RKO (cell line): ENCODE data around the gene AGAP6.
"Not testable (repeated sequence)": the region's sequence is repeated elsewhere in the genome, so short reads cannot be mapped to it uniquely, and the experiment has no call there.

Experiments
- DNase-seq: peaks from one replicate; pipeline ENCODE4 v3.0.0-alpha.2; 2016; ENCODE audit warnings: low spot score

The AGAP6 gene

DNA sequence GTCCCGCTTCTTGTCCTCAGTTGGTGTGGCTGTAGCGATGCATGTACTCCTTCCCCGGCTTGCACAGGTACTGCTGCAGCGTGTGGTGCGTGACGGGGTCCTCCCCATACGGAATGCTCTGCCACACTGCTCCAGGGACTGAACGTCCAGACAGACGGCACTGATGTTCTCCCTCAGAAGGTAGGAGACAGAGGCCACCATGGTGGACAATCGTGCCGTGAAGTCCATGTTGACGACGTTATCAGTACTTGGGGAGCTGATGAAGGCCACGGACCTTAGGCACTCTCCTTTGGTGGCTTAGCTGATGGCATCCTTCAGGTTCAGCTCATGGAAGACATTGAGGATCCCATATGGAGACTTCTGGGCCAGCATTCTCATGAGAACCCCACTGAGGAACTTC is 37.4 kb downstream of the AGAP6 start:
- DNase-seq: no peak

DNA sequence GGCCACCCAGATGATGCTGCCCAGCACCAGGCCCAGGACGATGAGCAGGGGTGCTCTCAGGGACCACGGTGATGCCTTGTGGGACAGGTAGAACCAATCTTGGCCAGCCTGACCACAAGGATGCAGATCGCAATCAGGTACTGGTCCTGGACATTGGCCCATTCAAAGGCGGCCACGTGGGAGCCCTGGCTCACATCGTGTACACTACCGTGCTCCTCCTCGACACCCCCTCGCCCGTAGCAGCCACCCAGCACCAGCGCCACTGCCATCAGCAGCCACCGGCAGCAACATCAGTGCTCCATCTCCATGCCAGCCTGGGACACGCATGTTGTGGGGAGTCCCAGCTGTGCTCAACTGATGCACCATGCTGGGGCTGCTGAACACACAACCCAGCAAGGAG is 39.0 kb downstream of the AGAP6 start:
- DNase-seq: no peak

DNA sequence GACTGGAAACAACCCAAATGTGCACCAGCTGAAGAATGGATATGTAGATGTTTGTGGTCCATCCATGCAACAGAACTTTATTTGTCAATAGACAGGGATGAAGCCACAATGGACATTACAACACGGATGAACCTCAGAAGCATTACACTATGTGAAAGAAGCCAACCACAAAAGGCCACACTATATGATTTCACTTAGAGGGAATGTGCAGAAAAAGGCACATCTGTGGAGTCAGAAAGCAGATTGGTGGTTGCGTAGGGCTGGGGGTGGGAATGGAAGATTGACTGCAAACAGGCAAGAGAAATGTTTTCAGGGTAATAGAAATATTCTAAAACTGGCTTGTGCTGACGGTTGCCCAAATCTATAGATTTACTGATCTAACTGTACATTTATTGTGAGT is 45.3 kb downstream of the AGAP6 start:
- no peak for DNase-seq

DNA sequence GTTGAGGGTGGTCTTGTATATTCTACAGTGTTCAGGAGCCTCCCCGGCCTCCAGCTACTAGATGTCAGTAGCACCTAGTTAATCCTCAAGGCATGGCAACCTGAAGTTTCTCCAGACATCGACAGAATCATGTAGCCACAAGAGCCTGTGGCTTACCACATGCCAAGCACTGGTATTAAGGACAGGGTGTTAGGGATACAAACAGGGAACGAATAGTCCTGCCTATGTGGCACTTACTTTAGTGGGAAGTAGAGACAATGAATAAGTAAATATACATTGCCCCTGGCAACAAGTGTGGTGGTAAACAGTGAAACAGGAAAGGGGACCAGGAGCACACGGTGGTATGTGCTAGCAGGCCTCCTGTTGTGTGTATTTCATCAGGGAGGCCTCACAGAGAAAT is 47.1 kb downstream of the AGAP6 start:
- not testable (repeated sequence) for DNase-seq

DNA sequence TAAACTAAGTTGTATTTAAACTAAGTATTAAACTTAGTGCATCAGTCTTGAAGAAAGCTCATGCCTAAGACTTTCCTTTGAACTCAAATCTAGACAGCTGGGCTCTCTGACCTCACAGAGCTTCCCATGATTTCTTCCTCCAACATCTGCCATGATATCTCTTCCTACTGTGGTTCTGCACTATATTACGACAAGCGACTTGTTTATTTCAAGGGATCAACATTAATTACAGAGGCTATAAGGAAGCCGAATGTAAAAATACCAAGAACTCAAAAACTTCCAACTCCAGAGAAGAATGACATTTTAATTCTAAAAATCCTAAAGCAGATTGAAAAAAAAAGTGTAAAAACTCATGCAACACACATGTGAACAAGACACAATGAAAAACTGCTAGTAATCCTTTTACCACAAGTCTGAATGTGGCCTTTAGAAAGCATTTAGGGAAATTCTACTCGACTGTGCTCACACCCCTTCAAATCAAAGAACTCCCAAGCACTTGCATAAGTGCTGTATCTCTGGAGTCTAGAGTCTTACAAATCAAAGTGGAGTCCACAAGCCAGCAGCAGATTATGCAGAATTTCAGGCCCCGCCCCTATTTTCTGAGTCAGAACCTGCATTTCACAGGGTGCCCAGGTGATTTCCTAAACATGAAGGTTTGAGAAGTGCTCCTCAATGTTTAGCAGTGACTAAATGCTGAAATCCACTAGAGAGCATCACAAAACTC is 56.9 kb downstream of the AGAP6 start:
- no peak for DNase-seq

DNA sequence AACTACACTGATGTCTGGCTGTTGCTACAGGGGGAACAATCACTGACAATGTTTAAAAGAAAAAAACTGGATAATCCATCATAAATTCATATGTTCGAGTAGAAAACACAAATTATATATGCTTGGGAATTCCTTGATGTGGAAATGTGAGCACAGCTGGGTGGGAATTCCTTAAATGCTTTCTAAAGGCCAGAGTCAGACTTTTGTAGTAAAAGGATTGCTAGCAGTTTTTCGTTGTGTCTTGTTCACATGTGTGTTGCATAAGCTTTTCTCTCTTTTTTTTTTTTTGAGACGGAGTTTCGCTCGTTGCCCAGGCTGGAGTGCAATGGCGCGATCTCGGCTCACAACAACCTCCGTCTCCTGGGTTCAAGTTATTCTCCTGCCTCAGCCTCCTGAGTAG is 58.3 kb downstream of the AGAP6 start:
- not testable (repeated sequence) for DNase-seq

DNA sequence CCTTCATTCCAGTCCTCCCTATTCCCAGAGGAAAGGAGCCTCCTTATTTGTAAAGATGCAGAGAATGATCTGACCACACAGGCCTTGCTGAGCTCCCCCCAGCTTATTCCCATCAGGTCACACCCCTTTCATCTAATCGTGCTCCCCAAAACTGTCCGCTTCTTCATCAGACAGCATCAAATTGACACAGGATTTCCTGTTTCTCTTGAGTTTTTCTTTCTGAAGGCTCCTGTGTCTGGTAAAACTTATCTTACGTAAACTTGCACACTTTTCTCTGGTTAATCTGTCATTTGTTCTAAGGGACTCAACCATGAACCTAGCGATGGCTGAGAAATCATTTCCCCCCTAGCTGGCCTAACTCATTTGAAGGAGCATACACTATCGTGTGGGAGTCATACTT is 59.4 kb downstream of the AGAP6 start:
- DNase-seq: not testable (repeated sequence)

DNA sequence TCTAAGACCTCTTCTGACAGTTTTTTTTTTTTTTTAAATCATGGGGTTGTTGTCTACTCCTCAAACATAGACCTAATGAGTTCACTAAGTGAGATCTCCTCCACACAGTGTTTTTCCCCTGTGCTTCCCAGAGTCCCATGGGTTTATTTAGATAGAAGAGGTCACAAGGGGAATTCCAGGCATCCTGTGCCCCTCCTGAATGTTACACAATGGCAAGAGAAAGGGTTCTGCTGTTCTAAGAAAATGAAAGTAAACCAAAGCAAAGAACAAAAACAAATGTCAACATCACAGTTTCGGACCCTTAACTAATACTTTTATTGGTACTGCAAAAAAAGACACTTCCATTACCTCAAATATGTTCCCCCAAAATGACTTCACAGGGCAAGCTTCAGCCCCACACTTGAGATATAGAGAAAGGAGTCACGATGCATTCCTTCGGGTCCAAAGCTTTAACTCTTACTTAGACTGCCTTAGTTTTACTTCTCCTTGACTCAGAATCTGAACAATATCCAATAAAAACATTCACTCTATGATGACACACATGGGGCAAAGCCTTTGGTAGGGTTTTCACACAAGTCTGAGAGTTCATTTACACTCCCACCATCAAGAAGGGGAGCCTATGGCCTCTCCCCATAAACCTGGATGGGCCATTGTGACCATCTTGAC is 63.9 kb downstream of the AGAP6 start:
- DNase-seq: not testable (repeated sequence)

DNA sequence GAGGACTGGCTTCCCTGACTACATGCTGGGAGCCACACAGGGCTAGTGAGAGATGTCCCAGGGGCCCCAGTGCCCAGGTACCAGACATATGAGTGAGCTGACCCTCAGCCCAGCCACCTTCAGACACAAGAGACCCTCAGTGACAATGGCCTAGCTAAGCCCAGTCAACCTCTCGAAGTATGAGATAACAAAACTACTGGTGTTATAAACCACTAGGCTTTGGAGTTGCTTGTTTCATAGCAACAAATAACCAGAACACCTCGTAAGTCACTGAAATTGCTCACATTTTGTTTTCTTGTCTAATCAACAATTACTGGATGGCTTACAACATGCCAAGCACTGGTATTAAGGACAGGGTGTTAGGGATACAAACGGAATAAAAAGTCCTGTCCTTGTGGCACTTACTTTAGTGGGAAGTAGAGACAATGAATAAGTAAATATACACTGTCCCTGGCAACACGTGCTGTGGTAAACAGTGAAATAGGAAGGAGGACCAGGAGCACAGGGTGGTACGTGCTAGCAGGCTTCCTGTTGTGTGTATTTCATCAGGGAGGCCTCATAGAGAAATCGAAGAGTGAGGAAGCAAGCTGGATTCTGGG is 64.7 kb downstream of the AGAP6 start:
- DNase-seq: not testable (repeated sequence)

DNA sequence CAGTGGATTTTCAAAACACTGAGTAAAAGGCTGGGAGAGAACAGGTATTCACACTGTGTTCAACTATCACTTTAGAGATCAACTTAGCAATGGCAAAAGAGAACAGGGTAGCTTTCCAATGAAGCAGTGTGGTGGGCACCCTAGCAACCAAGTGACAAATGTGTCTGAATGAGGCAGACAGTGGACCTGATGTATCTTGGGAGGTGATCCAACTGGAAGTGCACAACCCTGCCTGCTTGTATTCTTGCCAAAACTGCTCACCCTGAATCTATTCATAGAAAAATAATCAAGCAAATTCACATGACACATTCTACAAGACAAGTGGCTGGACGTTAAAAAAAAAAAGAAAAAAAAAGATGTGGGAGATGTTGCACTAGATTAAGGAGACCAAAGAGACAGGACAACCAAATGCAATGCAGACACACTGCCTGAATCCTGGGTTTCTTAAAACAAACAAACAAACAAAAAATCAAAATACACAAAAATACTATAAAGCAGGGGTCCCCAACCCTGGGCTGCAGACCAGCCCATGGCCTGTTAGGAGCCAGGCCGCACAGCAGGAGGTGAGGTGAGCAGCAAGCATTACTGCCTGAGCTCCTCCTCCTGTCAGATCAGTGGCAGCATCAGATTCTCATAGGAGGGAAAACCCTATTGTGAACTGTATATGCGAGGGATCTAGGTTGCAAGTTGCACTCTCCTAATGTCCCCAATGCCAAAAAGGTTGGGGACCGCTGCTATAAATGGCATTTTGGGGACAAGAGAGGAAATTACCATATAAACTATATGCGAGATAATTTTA is 67.5 kb downstream of the AGAP6 start:
- DNase-seq: not testable (repeated sequence)

DNA sequence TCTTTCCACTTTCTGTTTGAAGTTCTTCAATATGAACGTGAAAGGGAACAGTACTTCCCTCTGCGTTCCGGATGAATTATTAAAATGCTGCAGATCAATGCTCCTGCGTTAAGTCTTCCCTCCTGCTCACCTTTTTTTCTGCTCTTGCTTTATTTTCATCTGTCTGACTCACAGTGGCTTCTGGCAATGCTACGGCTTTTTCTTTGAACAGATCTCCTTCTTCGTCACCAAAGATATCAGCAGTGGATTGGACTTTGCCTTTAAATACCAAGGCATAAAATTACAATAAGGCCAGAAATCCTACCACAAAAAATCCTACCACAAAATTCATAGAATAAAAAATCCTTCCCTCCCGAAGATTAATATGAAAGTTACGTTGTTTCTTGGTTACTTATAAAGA is 68.4 kb downstream of the AGAP6 start:
- not testable (repeated sequence) for DNase-seq

DNA sequence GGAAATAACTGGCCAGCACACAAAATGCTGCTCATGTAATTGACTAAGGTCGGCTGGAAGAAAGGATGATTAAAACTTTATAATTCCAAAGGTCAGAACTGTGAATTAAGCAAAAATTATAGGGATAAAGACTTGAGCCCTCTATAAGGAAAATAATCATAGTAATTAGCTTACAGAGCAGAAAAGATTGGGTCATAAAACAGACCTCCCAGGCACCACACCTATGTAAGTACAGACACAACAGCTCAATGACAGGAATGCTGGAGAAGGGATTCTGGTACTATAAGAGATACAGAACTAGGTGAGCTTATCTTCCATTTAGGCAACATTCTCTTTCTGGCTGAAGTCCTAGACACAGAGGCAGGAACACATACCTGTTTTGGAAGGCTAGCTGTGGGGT is 70.5 kb downstream of the AGAP6 start:
- not testable (repeated sequence) for DNase-seq

DNA sequence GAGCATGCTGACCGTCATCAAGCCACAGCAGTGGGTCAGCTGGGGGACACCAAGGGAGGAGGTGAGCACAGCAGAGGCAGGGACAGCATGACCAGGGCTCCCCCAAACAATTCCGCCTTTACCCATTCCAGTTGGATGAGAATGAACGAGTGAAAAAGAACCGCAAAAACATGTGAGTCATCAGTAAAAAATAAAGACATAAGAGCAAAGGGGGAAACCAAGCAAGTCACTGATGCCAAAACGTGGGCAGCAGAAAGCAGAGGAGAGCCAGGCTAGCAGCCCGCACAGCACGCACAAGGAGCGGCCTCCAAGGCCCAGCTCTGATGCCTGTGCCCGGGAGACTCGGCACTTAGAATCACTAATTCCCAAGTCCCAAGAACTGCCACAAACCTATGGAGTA is 71.7 kb downstream of the AGAP6 start:
- DNase-seq: not testable (repeated sequence)
